ENCODE data around the gene SENP6.
A peak's percentile ranks its signal among the peaks of the same experiment; 100 is the strongest.

The SENP6 gene

GRCh38 chr6:75748743-75749538 lies 147.3 kb downstream of the SENP6 start, which contains the start of gene MYO6:
Gene MYO6, plus strand, starts transcription at chr6:75749239. Its CDS starts 68,309 bp downstream, at chr6:75817548.
- H3K36me3 ChIP-seq (ENCODE audit: control insufficient read depth, insufficient read depth, low read length), result no peaks in the 10 kb centered on the region
- peak; percentile 83 for DNase-seq (ENCODE audit: extremely low read depth, insufficient read length)
- H3K4me3 ChIP-seq (replicated peaks; ENCODE audit: low read depth, low read length), result peak within 1 kb of the TSS; percentile 98
- H3K27me3 ChIP-seq (replicated peaks; ENCODE audit: control insufficient read depth, insufficient read depth, low read length), result no peaks in the 10 kb centered on the region
- TF ChIP-seq CTCF (IDR thresholded peaks at IDR 0.05; ENCODE audit: insufficient read depth, low read length, poor library complexity, severe bottlenecking), result no peak

GRCh38 chr6:75751443-75751842 lies 149.8 kb downstream of the SENP6 start:
- Histone ChIP-seq H3K27me3 (replicated peaks; ENCODE audit: control insufficient read depth, insufficient read depth, low read length) (no peaks in the 10 kb centered on the region), H3K4me3 (replicated peaks; ENCODE audit: low read depth, low read length) (no peak overlapping the region), H3K36me3 (ENCODE audit: control insufficient read depth, insufficient read depth, low read length) (no peaks in the 10 kb centered on the region)
- DNase-seq (ENCODE audit: extremely low read depth, insufficient read length), result no peak
- no peak for TF ChIP-seq CTCF (IDR thresholded peaks at IDR 0.05; ENCODE audit: insufficient read depth, low read length, poor library complexity, severe bottlenecking)

GRCh38 chr6:75752365-75752764 lies 150.7 kb downstream of the SENP6 start:
- H3K27me3 ChIP-seq (replicated peaks; ENCODE audit: control insufficient read depth, insufficient read depth, low read length), result no peaks in the 10 kb centered on the region

GRCh38 chr6:75755704-75756103 lies 154.0 kb downstream of the SENP6 start:
- no peak for DNase-seq (ENCODE audit: extremely low read depth, insufficient read length)
- no peak for TF ChIP-seq CTCF (IDR thresholded peaks at IDR 0.05; ENCODE audit: insufficient read depth, low read length, poor library complexity, severe bottlenecking)
- no peaks in the 10 kb centered on the region for H3K36me3 ChIP-seq (ENCODE audit: control insufficient read depth, insufficient read depth, low read length)
- no peaks in the 10 kb centered on the region for H3K27me3 ChIP-seq (replicated peaks; ENCODE audit: control insufficient read depth, insufficient read depth, low read length)
- H3K4me3 ChIP-seq (replicated peaks; ENCODE audit: low read depth, low read length), result no peak overlapping the region

More at GRCh38 chr6:75752365-75752764, 150.7 kb downstream of the SENP6 start:
- no peak for DNase-seq (ENCODE audit: extremely low read depth, insufficient read length)
- TF ChIP-seq CTCF (IDR thresholded peaks at IDR 0.05; ENCODE audit: insufficient read depth, low read length, poor library complexity, severe bottlenecking), result no peak
- no peak overlapping the region for H3K4me3 ChIP-seq (replicated peaks; ENCODE audit: low read depth, low read length)
- no peaks in the 10 kb centered on the region for H3K36me3 ChIP-seq (ENCODE audit: control insufficient read depth, insufficient read depth, low read length)

- no peak overlapping the region for H3K4me3 ChIP-seq (replicated peaks; ENCODE audit: low read depth, low read length)
- DNase-seq (ENCODE audit: extremely low read depth, insufficient read length), result no peak
- H3K27me3 ChIP-seq (replicated peaks; ENCODE audit: control insufficient read depth, insufficient read depth, low read length), result no peaks in the 10 kb centered on the region
- H3K36me3 ChIP-seq (ENCODE audit: control insufficient read depth, insufficient read depth, low read length), result no peaks in the 10 kb centered on the region
- TF ChIP-seq CTCF (IDR thresholded peaks at IDR 0.05; ENCODE audit: insufficient read depth, low read length, poor library complexity, severe bottlenecking), result no peak
Measured at GRCh38 chr6:75757295-75757694, 155.6 kb downstream of the SENP6 start.
